HepG2 (cell line): ENCODE measurements around the gene TMEM247. TPM values are rescaled to one million over a fixed set of nuclear protein-coding genes. Genes with fewer than 3 reads are reported as not detected.
"Not testable (repeated sequence)": the region's sequence is repeated elsewhere in the genome, so short reads cannot be mapped to it uniquely, and the experiment has no call there.

Experiments
- ATAC-seq: fragments of 200-7000 bp; cut with Tn5 transposase; 3 replicates; pipeline ENCODE4 v1.9.1; 2020; ENCODE audit warnings: mild to moderate bottlenecking, moderate library complexity
- BruUV-seq: library from RNA; stranded (reverse); fragments of 400-500 nt; replicated peaks from 2 replicates; lab custom pipeline; 2021; lab: Mats Ljungman, UMichigan
- CTCF ChIA-PET: fragments of 300-600 bp; formaldehyde crosslinking; extraction: SDS; loops from one replicate; lab custom pipeline; 2021; ENCODE audit warnings: low total read pairs, inconsistent platforms, low intra/inter-chr PET ratio; lab: Yijun Ruan, JAX
- POLR2A ChIA-PET: fragments of 350-600 bp; sonication (Branson Sonifier 250); formaldehyde crosslinking; loops from one replicate; lab custom pipeline; 2020; ENCODE audit warnings: antibody characterized with exemption, inconsistent platforms; lab: Yijun Ruan, JAX
- DNase-seq: peaks from one replicate; pipeline ENCODE4 v3.0.0-alpha.2; 2015; ENCODE audit warnings: low spot score
- FAIRE-seq: peaks from 3 replicates; lab custom pipeline; 2011; peaks lifted over from hg19 to GRCh38; lab: Jason Lieb, UNC
- H2AFZ ChIP-seq: one replicate; pipeline ENCODE4 v1.6.1; 2011; ENCODE audit warnings: low read length, inconsistent platforms
- H3K27ac ChIP-seq: fragments of 300-600 bp; 3 replicates; pipeline ENCODE4 v1.8.0; 2011; ENCODE audit warnings: mixed run types, mild to moderate bottlenecking, mixed read lengths, low read length, inconsistent platforms; ENCODE audit not compliant: insufficient read depth; ENCODE audit errors: extremely low read length
- H3K27me3 ChIP-seq, 2 experiments: fragments of 200-600 bp in 1 of 2; 2 replicates in 1 of 2; 3 replicates in 1 of 2; pipeline versions ENCODE4 v1.6.0 to v1.8.0; 2011; ENCODE audit warnings: low read length in 2 of 2, mild to moderate bottlenecking in 2 of 2, moderate library complexity in 2 of 2, inconsistent platforms in 1 of 2; ENCODE audit not compliant: insufficient read depth in 2 of 2, control insufficient read depth in 1 of 2
- H3K36me3 ChIP-seq, 2 experiments: fragments of 200-600 bp in 1 of 2; replicated peaks in 1 of 2; 2 replicates in 1 of 2; 3 replicates in 1 of 2; pipeline versions ENCODE4 v1.5.1 to v1.8.0; 2011; ENCODE audit warnings: low read length in 2 of 2, inconsistent platforms in 1 of 2; ENCODE audit not compliant: insufficient read depth in 2 of 2, control insufficient read depth in 1 of 2
- H3K4me1 ChIP-seq: 2 replicates; pipeline ENCODE4 v1.5.1; 2012; ENCODE audit warnings: low read length, inconsistent platforms; ENCODE audit not compliant: insufficient read depth
- H3K4me2 ChIP-seq: 2 replicates; pipeline ENCODE4 v1.6.0; 2011; ENCODE audit warnings: low read depth, low read length, inconsistent platforms
- H3K4me3 ChIP-seq, 3 experiments: fragments of 200-600 bp in 1 of 3; sonication (generic), shearing (Covaris generic) in 1 of 3; replicated peaks in 1 of 3; 2 replicates each; pipeline ENCODE4 v1.5.1; 2011 to 2016; ENCODE audit warnings: low read length in 3 of 3, inconsistent platforms in 2 of 3, low read depth in 2 of 3, mild to moderate bottlenecking in 2 of 3, control low read depth in 1 of 3, mixed read lengths in 1 of 3; ENCODE audit not compliant: insufficient read depth in 1 of 3
- H3K79me2 ChIP-seq: one replicate; pipeline ENCODE4 v1.6.1; 2011; ENCODE audit warnings: low read length, inconsistent platforms; ENCODE audit not compliant: insufficient read depth
- H3K9ac ChIP-seq: 2 replicates; pipeline ENCODE4 v1.6.0; 2011; ENCODE audit warnings: mild to moderate bottlenecking, low read depth, low read length, inconsistent platforms; ENCODE audit not compliant: insufficient read depth
- H3K9me3 ChIP-seq: 2 replicates; pipeline ENCODE4 v1.5.1; 2012; ENCODE audit warnings: mild to moderate bottlenecking, low read length
- H4K20me1 ChIP-seq: 2 replicates; pipeline ENCODE4 v1.6.0; 2011; ENCODE audit warnings: inconsistent platforms, mild to moderate bottlenecking, low read length, moderate library complexity; ENCODE audit not compliant: insufficient read depth
- HNRNPL ChIP-seq: fragments of 200-400 bp; formaldehyde crosslinking; IDR thresholded peaks from 2 replicates; pipeline ENCODE4 v1.6.1; 2017; ENCODE audit warnings: mild to moderate bottlenecking, low read depth, low read length
- KLF9 ChIP-seq: IDR thresholded peaks from 2 replicates; pipeline ENCODE4 v1.6.1; 2016; ENCODE audit warnings: low read depth
- ZNF652 ChIP-seq: IDR thresholded peaks from 2 replicates; pipeline ENCODE4 v1.6.1; 2016; ENCODE audit warnings: low read depth, borderline replicate concordance
- ZNF746 ChIP-seq: sonication (generic); formaldehyde crosslinking; IDR thresholded peaks from 2 replicates; pipeline ENCODE4 v1.8.0; 2022; ENCODE audit warnings: mild to moderate bottlenecking, missing genetic modification reagents
- WGBS: methylation state at CpG from one replicate; pipeline ENCODE4 v1.1.6; 2017; ENCODE audit warnings: low lambda C conversion rate; 5-methylcytosine and 5-hydroxymethylcytosine counted together
- in situ Hi-C: cut with HindIII; loops from 2 replicates; pipeline ENCODE4 v1.10.0; 2017; ENCODE audit warnings: low pct_unique_long_range_greater_than_20kb; ENCODE audit not compliant: extremely low pct_ligation_motif_present
- intact Hi-C: fragments of 100-400 bp; cut with micrococcal nuclease; formaldehyde crosslinking; loops from one replicate; pipeline ENCODE4 v1.10.0; 2022; ENCODE audit not compliant: unreplicated experiment
- polyA plus RNA-seq, 8 experiments: library from polyadenylated mRNA; depleted of rRNA in 3 of 8; stranded (reverse) in 7 of 8; unstranded in 1 of 8; fragments of >200 nt; fragmentation: Illumina TruSeq in 4 of 8; extraction: Trizol in 4 of 8; gene quantifications; 2 replicates each; pipeline versions ENCODE4 v1.2.1 to v1.2.3, GENCODE V29; 2011 to 2016; ENCODE audit warnings: low read depth in 4 of 8, missing spikeins in 1 of 8, mixed read lengths in 1 of 8; ENCODE audit not compliant: insufficient read depth in 1 of 8
- total RNA-seq, 5 experiments: library from RNA; depleted of rRNA; stranded (reverse); fragments of >200 nt; fragmentation: Illumina TruSeq; extraction: Trizol; gene quantifications; 2 replicates each; pipeline ENCODE4 v1.2.3, GENCODE V29; 2016; ENCODE audit warnings: low read depth in 1 of 5

Gene TMEM247
- total and polyA plus RNA-seq, 2 of the 13 experiments (the other 11 are each of a cell fraction or from before 2014, with no cell fraction given), result not detected

DNA sequence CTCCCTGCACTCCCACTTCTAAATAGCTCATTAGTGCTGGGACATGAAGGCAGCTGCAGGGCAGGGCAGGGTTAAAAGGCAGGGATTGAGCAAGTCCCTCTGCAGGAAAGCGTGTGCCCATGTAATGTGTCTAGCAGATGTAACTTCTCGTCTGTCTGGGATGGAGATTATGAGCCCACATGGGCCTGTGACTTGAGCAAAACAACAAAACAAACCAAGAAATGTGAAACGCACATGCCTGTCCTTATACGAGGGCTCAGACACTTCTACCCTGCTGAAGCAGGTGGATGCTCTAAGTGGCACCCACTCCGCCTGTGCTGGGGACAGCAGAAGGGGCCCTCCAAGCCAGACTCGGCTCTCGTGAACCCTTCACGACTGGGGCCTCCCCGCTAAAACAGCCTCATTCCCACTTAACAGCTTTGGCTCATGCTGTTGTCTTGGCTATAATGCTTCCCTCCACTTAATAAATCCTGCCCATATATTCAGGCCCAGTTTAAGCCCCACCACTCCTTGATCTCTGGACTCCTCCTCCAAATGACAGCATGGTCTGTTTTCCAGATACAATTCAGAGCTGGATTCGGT lies 40.9 kb downstream of the TMEM247 start:
- no peak overlapping the region for H3K4me2 ChIP-seq
- WGBS, result 40% methylated on average over 9 of the region's 10 CpGs
- H3K27ac ChIP-seq, result no peak overlapping the region
- ATAC-seq (peak; percentile 36; the same call in 2 of the 3 replicates), DNase-seq (no peak), FAIRE-seq (no peak)
- H3K4me1 ChIP-seq, result no peaks in the 10 kb centered on the region; the same call in 1 of the 2 replicates
- CTCF ChIA-PET, result no interaction called here
- H4K20me1 ChIP-seq, result no peaks in the 10 kb centered on the region
- H3K4me3 ChIP-seq, result no peak overlapping the region
- H3K9ac ChIP-seq, result no peak overlapping the region
- in situ Hi-C loops, result no loop called here
- no TSS peak for BruUV-seq
- H3K27me3 ChIP-seq, result peaks cover 0 to 4% of the 10 kb centered on the region in 2 experiments; a peak in 3 of 5 replicates
- TF ChIP-seq ZNF652 (CRISPR knock-in tag) (0 out of 2 replicates have a peak, but pooled peaks have one; percentile 16), KLF9 (CRISPR knock-in tag) (no peak)
- no peaks in the 10 kb centered on the region for H3K36me3 ChIP-seq
- intact Hi-C loops, result no loop called here
- POLR2A ChIA-PET, result no interaction called here
- H2AFZ ChIP-seq, result no peak overlapping the region
- H3K79me2 ChIP-seq, result no peaks in the 10 kb centered on the region
- H3K9me3 ChIP-seq, result no peaks in the 10 kb centered on the region

DNA sequence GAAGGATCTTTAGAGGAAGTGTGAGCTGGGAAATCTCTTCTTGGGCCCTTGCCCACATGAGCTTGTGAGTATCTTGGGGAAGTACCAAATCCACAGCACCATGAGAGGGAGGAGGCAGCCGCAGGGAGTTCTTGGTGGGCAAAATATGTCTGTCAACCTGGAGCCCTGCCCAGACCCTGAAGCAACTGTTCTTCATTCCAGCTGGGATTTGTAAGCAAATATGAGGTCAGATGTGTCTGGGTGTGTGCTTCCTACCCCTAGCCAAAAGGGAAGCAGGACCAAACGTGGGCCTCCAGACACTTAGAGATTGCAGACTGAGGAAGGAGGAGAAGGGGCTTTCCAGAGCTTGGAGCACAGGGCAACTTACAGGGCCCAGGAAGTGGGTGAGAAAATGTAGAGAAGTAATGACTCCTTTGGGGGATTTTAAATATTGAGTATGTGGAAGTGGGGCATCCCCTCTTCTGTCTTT lies 41.9 kb downstream of the TMEM247 start:
- FAIRE-seq, result no peak
- Histone ChIP-seq H3K9ac (no peak overlapping the region), H3K36me3 (no peaks in the 10 kb centered on the region), H3K27ac (no peak overlapping the region), H3K9me3 (no peaks in the 10 kb centered on the region)
- intact Hi-C loops, result no loop called here
- BruUV-seq, result no TSS peak
- ChIA-PET POLR2A (no interaction called here), CTCF (no interaction called here)
- ATAC-seq, result no peak
- TF ChIP-seq HNRNPL (no peak), ZNF746 (CRISPR knock-in tag) (no peak)
- TF ChIP-seq, all 625 proteins: peak for 0
- Histone ChIP-seq H2AFZ (no peak overlapping the region), H3K4me2 (no peak overlapping the region), H3K4me3 (no peak overlapping the region), H3K79me2 (no peaks in the 10 kb centered on the region), H3K4me1 (no peaks in the 10 kb centered on the region; the same call in 1 of the 2 replicates), H4K20me1 (no peaks in the 10 kb centered on the region), H3K27me3 (peaks cover 0 to 4% of the 10 kb centered on the region in 2 experiments; a peak in 3 of 5 replicates)
- WGBS, result 43% methylated on average over 2 of the region's 2 CpGs
- DNase-seq, result no peak
- in situ Hi-C loops, result no loop called here

DNA sequence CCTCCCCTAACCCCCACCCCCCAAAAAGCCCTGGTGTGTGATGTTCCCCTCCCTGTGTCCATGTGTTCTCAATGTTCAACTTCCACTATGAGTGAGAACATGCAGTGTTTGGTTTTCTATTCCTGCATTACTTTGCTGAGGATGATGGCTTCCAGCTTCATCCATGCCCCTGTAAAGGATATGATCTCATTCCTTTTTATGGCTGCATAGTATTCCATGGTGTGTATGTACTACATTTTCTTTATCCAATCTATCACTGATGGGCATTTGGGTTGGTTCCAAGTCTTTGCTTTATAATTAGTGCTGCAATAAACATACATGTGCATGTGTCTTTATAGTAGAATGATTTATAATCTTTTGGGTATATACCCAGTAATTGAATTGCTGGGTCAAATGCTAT lies 43.0 kb downstream of the TMEM247 start:
- BruUV-seq, H3K36me3 ChIP-seq, in situ Hi-C loops, intact Hi-C loops, ATAC-seq, H3K79me2 ChIP-seq, H3K9me3 ChIP-seq, H3K27ac ChIP-seq, DNase-seq, H3K4me2 ChIP-seq, H4K20me1 ChIP-seq, H3K4me1 ChIP-seq, H3K27me3 ChIP-seq, POLR2A ChIA-PET, H3K9ac ChIP-seq, H2AFZ ChIP-seq, H3K4me3 ChIP-seq, FAIRE-seq, CTCF ChIA-PET: not testable (repeated sequence)
